ENCODE data around the gene TMEM179. TPM values are rescaled to one million over a fixed set of nuclear protein-coding genes. Genes with fewer than 3 reads are reported as not detected.

TMEM179 gene
- total RNA-seq, 1 donor from 2014 or later = not detected

GRCh38 chr14:104609666-104610065 is 5.1 kb upstream of the TMEM179 start:
- peaks cover 38% of the 10 kb centered on the region for H3K27me3 Mint-ChIP-seq

GRCh38 chr14:104603711-104604401 is 716 bp downstream of the TMEM179 start:
- ChIA-PET CTCF (no interaction called here), POLR2A (no interaction called here)
- Mint-ChIP-seq H3K4me1 (no peaks in the 10 kb centered on the region), H3K27ac (no peak overlapping the region), H3K4me3 (no peak overlapping the region), H3K27me3 (peaks cover 54% of the 10 kb centered on the region), H3K9me3 (peaks cover 6% of the 10 kb centered on the region), H3K36me3 (ENCODE audit: low read depth) (no peaks in the 10 kb centered on the region)
- intact Hi-C loops (cut with micrococcal nuclease) = no loop called here
- DNase-seq (no peak), ATAC-seq (ENCODE audit: low read depth) (no peak)
- TF ChIP-seq CTCF (IDR thresholded peaks at IDR 0.05) = no peak

More at GRCh38 chr14:104609666-104610065, 5.1 kb upstream of the TMEM179 start:
- intact Hi-C loops (cut with micrococcal nuclease) = no loop called here
- CTCF ChIA-PET = no interaction called here
- POLR2A ChIA-PET = no interaction called here
- Mint-ChIP-seq H3K27ac (no peak overlapping the region), H3K4me3 (no peak overlapping the region), H3K4me1 (no peaks in the 10 kb centered on the region), H3K36me3 (ENCODE audit: low read depth) (no peaks in the 10 kb centered on the region), H3K9me3 (peaks cover 6% of the 10 kb centered on the region)
- no peak for TF ChIP-seq CTCF (IDR thresholded peaks at IDR 0.05)
- ATAC-seq (ENCODE audit: low read depth) = no peak
- DNase-seq = no peak

- Mint-ChIP-seq H3K4me3 (no peak overlapping the region), H3K9me3 (peaks cover 6% of the 10 kb centered on the region), H3K27me3 (peaks cover 54% of the 10 kb centered on the region), H3K4me1 (no peaks in the 10 kb centered on the region), H3K36me3 (ENCODE audit: low read depth) (no peaks in the 10 kb centered on the region), H3K27ac (no peak overlapping the region)
- TF ChIP-seq CTCF (IDR thresholded peaks at IDR 0.05) = no peak
- POLR2A ChIA-PET = no interaction called here
- CTCF ChIA-PET = no interaction called here
- DNase-seq = no peak
- intact Hi-C loops (cut with micrococcal nuclease) = no loop called here
- ATAC-seq (ENCODE audit: low read depth) = no peak
Observed at GRCh38 chr14:104602933-104603325, 1.6 kb downstream of the TMEM179 start.

GRCh38 chr14:104602315-104602932 is 2.1 kb downstream of the TMEM179 start:
- Mint-ChIP-seq H3K27me3 (peaks cover 50% of the 10 kb centered on the region), H3K4me3 (no peak overlapping the region), H3K36me3 (ENCODE audit: low read depth) (no peaks in the 10 kb centered on the region), H3K4me1 (no peaks in the 10 kb centered on the region), H3K27ac (no peak overlapping the region), H3K9me3 (peaks cover 1% of the 10 kb centered on the region)
- intact Hi-C loops (cut with micrococcal nuclease) = no loop called here
- POLR2A ChIA-PET = no interaction called here
- no peak for ATAC-seq (ENCODE audit: low read depth)
- TF ChIP-seq CTCF (IDR thresholded peaks at IDR 0.05) = no peak
- CTCF ChIA-PET = no interaction called here
- no peak for DNase-seq

GRCh38 chr14:104601786-104602185 is 2.8 kb downstream of the TMEM179 start:
- Mint-ChIP-seq H3K36me3 (ENCODE audit: low read depth) (no peaks in the 10 kb centered on the region), H3K9me3 (no peaks in the 10 kb centered on the region), H3K4me3 (no peak overlapping the region), H3K27me3 (peaks cover 43% of the 10 kb centered on the region), H3K27ac (no peak overlapping the region), H3K4me1 (no peaks in the 10 kb centered on the region)
- ChIA-PET CTCF (no interaction called here), POLR2A (no interaction called here)
- DNase-seq (no peak), ATAC-seq (ENCODE audit: low read depth) (no peak)
- intact Hi-C loops (cut with micrococcal nuclease) = no loop called here
- TF ChIP-seq CTCF (IDR thresholded peaks at IDR 0.05) = no peak
